Prostate gland (tissue), 2 donors: ENCODE results near the gene SASS6.

Experiments used
- CTCF ChIP-seq, 4 experiments: fragments of 200-600 bp in 2 of 4; fragments of 450-650 bp in 2 of 4; sonication (generic) in 2 of 4; IDR thresholded peaks; 1 replicate in 3 of 4; 2 replicates in 1 of 4; pipeline ENCODE4 v1.5.1; 2016 to 2019; ENCODE audit warnings: antibody characterized with exemption in 4 of 4, mild to moderate bottlenecking in 2 of 4, moderate library complexity in 2 of 4
- POLR2A ChIP-seq: fragments of 450-650 bp; IDR thresholded peaks from one replicate; pipeline ENCODE4 v1.6.1; 2016; ENCODE audit warnings: antibody characterized with exemption, mild to moderate bottlenecking
- POLR2AphosphoS5 ChIP-seq: sonication (generic); formaldehyde crosslinking; IDR thresholded peaks from one replicate; pipeline ENCODE4 v1.6.1; 2017; ENCODE audit warnings: antibody characterized with exemption

- TF ChIP-seq POLR2AphosphoS5 (no peak), POLR2A (no peak), CTCF (IDR thresholded peaks at IDR 0.05) (no peak)
These were observed 2.1 kb downstream of the SASS6 start for GRCh38 chr1:100130552-100131077.
